ENCODE data around the gene GPR55. TPM values are rescaled to one million over a fixed set of nuclear protein-coding genes. Genes with fewer than 3 reads are reported as not detected.
"Not testable (repeated sequence)": the region's sequence is repeated elsewhere in the genome, so short reads cannot be mapped to it uniquely, and the experiment has no call there.

GPR55 gene, protein sequence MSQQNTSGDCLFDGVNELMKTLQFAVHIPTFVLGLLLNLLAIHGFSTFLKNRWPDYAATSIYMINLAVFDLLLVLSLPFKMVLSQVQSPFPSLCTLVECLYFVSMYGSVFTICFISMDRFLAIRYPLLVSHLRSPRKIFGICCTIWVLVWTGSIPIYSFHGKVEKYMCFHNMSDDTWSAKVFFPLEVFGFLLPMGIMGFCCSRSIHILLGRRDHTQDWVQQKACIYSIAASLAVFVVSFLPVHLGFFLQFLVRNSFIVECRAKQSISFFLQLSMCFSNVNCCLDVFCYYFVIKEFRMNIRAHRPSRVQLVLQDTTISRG
- 0.03 TPM in 1 of 2 replicates, not detected in the other for total RNA-seq
- not detected for polyA plus RNA-seq (2012)

DNA sequence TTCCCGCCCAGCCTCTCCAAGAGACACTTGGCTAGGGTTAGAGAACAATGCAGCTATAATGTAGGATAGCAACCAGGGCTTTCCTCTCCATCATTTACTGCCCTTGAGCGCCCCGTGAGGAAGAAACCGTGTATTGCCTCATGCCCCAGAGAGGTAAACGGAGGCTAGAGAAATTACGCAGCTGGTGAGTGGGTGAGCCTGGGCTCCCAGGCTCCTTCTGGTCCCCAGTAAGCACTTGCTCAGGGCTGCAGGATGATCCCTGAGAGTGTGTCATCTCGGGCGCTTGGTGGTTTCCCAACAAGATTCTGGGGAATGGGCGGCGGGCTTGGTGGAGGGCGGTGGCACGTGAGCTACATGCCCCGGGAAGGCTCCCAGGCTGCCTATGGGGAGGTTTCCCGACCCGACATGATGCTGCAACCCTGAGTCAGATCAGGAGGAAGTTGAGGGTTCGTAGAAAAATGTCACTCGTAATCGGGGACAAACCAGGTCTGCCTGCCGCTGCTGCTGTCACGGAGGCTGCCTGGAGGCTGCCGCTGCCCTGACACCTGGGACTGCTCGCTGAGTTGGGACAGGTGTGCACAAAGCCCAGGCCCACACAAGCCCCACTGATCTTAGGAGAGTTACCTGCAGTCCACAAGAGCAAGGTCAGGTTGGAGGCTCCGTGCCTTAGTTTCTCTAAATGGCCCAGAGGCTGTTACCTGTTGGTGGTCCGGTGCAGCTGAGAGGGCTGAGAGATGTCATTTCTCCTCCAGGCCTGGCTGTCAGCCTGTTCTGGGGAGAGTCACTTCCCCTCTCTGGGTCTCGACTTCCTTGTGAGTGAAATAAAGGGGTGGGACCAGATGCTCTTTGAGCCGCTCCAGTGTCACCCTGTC, at the start of gene GPR55:
Gene GPR55 (minus strand): TSS at position 773 of the 872 bp plus-strand sequence. CDS start 14,280 bp downstream, outside the sequence.
- DNase-seq (ENCODE audit: low read depth) = no peak

DNA sequence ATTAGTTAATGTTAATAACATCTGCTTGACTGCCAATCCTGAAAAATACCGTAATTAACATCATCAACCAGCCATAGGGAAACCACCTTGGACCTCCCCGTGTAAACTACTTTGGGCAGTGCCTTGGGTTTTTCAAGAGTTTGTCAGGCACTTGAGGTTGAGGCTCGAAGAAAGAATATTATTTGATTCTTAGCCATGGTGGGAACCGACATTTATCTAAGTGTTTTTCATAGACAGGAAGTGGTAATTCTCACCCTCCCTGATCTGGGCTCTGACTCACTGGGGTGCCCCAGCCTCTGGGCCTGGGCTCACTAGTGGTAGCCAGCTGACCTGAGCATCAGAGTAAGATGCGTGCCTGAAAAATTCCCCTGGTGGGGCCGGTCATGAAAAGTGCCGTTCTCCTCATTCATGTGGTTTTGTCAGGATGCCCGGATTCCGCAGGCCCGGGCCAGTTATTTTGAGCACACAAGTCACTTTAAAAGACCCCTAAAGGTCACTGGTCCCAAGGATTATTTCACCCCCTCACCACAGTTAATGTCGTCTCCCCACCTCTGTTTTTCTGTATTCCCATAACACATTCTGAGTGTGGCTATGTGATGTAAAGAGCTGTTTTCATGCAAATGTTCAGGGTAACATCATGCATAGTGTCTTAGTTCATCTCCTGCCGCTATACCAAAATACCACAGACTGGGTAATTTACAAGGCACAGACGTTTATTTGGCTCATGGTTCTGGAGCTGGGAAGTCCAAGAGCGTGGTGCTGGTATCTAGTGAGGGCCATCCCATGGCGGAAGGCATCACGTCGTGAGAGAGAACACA, 49.3 kb upstream of the GPR55 start:
- DNase-seq (ENCODE audit: low read depth) = peak; percentile 89

DNA sequence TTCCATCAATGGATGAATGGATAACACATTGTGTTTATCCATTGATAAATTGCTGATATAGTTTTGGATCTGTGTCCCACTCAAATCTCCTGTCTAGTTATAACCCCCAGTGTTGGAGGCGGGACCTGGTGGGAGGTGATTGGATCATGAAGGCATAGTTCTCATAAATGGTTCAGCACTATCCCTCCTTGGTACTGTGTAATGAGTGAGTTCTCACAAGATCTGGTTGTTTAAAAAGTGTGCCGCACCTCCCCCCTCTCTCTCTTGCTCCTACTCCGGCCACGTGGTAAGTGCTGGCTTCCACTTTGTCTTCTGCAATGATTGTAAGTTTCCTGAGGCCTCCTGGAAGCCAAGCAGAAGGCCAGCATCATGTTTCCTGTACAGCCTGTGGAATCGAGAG, 47.0 kb upstream of the GPR55 start:
- no peak for DNase-seq (ENCODE audit: low read depth)

DNA sequence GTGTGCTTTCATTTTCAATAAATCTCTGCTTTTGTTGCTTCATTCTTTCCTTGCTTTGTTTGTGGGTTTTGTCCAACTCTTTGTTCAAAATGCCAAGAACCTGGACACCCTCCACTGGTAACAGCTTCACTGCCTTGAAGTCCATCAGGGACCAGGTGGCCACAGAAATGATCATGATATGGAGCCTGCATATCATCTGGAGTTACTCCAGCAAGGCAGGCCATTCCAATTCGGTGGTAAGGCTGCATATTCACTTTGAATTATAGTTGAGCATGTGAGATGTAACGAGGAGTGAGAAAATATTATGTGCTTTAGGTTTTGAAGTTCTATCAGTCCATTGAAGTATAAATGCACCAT, 44.6 kb upstream of the GPR55 start:
- DNase-seq (ENCODE audit: low read depth) = no peak

DNA sequence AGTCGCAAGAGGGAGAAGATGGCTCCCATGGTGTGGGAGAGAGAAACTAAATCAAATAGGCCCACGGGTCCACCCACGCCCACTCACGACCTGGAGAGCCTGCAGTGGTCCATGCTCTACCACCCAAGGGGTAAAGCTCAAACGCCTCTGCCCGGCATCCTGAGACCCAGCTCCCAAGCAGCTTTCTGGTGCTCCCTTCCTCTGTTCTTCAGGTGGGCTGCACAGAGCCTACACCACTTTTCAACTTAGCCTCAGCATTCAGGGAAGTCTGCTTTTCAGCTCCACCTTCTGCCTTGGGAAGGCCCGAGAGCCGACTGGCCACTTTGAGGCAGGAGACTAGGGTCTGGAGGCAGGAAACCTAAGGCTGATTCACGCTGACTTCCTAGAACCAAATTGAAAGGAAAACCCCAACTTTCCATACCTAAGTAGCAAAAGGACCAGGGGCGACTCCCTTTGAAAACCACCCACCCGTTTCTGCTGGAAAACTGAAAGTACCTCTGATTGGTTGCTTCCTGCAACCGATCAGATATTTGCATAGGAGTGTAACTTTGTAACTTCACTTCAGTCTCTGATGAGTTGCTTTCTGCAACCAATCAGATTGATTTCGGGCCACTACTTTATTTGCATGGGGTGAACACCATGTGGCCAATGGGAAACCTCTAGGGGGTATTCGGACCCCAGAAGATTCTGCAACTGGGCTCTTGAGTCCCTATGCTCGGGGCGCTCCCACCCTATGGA, 44.0 kb upstream of the GPR55 start:
- peak; percentile 17 for DNase-seq (ENCODE audit: low read depth)

DNA sequence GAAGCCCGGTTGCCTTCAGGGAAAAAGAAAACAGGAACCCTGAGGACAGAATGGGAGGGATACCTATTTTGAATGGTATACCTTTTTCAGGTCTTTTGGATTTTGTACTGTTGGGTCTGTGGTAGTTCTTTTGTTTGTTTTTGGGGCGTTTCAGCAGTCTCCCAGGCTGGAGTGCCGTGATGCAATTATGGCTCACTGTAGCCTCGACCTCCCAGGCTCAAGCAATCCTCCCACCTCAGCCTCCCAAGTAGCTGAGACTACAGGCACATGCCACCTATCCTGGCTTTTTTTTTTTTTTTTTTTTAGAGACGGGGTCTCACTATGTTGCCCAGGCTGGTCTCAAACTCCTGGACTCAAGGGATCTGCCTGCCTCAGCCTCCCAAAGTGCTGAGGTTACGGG, 43.3 kb upstream of the GPR55 start:
- DNase-seq (ENCODE audit: low read depth) = not testable (repeated sequence)

DNA sequence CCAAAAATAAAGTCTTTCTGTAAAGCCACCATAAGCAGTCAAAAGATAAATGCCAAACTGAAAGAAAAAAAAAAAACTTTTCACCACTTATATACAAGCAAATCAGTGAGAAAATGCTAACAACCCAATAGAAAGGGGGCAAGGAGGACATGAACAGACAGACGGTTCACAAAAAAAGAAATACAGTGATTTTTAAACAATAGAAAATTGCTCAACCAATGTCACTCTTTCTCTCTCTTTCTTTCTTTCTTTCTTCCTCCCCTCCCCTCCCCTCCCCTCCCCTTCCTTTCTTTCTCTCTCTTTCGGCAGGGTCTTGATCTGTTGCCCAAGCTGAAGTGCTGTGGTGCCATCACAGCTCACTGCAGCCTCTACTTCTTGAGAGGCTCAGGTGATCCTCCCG, 42.1 kb upstream of the GPR55 start:
- no peak for DNase-seq (ENCODE audit: low read depth)

DNA sequence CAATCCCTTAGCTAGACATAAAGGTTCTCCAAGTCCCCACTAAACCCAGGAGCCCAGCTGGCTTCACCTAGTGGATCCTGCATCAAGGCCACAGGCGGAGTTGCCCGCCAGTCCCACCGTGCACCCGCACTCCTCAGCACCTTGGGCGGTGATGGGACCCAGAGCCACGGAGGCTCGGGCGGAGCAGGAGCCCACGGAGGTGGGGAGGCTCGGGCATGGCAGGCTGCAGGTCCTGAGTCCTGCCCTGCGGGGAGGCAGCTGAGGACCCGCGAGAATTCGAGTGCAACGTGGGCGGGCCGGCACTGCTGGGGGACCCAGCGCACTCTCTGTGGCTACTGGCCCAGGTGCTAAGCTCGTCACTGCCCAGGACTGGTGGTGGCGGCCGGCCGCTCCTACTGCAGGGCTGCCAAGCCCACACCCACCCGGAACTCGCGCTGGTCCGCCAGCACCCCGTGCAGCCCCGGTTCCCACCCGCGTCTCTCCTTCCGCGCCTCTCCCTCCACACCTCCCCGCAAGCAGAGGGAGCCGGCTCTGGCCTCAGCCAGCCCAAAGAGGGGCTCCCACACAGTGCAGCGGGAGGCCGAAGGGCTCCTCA, 39.2 kb upstream of the GPR55 start:
- DNase-seq (ENCODE audit: low read depth) = no peak

DNA sequence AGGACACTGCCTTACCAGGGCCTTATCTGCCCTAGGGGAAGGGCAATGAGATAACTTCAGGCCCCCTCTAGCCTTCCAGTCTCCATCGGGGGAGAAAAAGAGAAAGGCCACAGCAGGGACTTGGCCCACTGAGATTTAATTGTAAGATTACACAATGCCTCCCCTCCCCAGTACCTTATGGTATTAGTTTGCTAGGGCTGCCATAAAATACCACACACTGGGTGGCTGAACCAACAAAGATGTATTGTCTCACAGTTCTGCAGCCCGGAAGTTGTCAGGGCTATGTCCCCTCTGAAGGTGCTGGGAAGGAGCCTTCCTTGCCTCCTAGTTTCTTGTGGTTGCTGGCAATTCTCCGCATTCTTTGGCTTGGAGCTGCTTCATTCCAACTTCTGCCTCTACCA, 36.0 kb upstream of the GPR55 start:
- DNase-seq (ENCODE audit: low read depth) = no peak

DNA sequence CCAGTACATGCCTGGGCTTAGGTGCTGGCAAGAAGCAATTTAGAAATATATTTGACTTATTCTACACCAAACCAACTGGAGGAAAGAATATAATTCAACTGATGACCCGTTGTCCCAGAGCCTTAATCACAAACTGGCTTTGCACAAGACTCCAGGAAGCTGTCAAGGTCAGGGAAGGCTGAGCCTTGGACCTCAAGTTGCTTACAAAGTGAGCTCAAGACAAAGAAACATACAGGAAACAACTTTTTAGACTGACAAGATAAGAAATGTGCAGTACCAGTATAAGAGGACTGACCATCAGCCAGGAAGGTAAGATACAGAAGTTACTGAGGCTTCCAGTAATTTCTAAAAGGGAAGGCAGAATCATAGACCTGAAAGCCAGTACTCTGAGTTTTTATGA, 35.0 kb upstream of the GPR55 start:
- DNase-seq (ENCODE audit: low read depth) = no peak

DNA sequence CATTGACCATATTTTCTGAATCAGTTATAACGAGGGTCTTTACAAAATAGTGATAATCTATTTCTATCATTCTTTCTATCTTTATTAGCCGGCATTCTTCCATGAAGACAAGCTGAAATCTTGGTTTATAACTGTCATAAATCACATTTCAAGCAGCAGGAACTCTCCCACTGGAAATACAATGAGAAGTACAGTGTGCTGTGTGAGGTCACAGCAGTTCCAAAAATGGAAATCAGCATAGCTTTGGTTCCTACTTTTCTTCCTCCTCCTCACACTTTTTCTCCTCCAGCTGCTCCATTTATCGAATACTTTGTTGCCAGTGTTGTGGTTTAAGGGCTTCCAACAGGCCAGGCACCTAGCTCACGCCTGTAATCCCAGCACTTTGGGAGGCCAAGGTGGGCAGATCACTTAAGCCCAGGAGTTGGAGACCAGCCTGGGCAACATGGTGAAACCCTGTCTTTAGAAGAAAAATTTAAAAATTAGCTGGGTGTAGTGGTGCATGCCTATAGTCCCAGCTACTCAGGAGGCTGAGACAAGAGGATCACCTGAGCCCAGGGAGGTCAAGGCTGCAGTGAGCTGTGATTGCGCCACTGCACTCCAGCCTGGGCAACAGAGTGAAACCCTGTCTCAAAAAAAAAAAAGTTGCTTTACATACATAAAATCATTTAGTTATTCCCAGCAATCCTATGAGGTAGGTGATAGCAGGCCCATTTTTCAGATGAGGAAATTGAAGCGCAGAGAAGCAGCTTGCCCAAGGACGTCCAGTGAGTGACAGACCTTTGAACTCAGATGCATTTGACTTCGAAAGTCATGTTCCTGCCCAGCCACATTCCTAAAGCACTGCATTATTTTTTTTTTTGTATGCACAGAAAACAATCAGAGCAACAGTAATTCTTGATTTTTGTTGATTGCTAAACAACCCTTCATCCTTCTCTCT, 34.0 kb upstream of the GPR55 start:
- no peak for DNase-seq (ENCODE audit: low read depth)

DNA sequence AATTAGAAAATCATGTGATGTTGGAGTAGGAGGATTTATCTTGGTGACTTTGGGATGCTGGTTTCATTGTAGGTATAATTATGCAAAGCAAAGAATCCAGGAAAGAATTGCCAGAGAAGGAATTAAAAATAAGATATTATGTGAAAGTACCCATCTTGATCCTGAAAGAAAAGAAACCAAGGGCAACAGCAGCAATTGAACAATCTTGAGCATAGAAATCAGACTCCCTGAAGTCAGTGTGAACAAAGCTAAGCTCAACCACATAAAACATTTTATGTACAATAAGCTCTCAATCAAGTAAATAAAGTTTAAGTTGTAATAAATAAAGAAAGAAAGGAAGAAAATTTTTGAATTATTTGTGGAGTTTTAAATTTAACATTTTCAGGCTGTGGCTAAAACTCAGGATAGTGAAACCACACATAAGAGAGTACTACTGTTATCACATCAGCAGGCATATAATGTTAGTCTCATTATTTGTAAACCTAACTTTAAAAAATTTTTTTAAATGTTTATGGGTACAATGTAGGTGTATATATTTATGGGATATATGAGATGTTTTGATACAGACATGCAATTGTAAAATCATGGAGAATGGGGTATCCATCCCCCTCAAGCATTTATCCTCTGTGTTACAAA, 32.8 kb upstream of the GPR55 start:
- no peak for DNase-seq (ENCODE audit: low read depth)

DNA sequence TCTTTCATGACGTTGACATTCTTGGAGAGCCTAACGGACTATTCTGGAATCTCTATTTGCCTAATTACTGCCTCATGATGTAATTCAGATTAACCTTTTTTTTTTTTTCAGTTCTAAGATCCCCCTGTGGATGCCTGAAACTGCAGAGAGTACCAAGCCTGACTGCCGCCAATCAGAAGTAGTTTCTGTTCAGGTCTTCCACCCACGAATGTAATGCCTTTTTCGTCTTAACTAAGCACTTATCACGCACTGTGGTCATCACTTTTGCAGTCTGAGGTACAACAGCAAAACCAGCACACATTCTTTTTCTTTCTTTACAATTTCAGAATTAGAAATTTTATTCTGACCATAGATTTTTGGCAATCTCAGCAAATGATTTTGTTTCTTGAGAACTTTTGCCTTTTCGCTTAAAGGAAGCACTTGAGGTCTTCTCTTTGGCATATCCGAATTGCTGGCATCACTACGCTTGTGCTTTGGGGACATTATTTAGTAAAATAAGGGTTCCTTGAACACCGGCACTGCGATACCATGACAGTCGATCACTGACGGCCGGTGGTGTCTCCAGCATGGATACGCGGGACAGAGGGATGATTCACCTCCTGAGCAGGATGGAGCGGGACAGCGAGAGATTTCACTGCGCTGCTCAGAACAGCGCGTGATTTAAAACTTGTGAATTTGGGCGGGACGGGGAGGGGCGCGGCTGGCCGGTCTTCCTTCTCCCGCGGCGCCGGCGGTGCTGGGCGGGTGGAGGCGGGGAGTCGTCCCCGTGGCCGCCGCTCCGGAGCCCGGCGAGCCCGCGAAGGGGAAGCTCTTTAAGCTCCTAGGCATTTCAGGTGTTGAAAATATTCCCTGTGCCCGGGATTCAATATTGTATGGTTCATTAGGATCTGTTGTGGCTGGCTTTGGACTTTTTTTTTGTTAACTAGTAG, 32.0 kb upstream of the GPR55 start:
- DNase-seq (ENCODE audit: low read depth) = peak; percentile 48

DNA sequence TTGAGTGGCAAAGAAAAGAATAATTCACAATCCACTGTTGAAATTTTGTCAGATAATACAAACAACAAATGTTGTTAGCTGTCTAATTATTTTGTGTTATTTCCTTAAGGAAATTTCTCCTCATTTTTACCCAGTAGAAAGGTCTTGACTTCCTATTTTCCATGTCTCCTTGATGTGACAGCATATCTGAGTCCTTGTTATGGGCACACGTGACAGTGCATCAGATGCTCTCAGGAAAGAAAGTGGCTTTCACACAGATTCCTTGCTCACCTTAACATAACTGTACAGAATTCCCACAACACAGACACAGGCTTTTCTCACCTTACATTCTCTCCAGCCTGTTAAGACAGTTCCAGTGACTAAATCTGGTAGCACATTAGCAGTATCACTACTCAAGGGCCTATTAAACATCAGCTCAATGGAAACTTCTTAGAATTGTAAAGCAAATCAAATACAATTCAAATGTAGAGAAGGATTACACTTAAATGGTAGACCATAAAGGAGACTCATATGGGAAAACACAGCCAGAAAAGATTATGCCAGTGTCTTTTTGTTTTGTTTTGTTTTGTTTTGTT, 30.2 kb upstream of the GPR55 start:
- DNase-seq (ENCODE audit: low read depth) = no peak

DNA sequence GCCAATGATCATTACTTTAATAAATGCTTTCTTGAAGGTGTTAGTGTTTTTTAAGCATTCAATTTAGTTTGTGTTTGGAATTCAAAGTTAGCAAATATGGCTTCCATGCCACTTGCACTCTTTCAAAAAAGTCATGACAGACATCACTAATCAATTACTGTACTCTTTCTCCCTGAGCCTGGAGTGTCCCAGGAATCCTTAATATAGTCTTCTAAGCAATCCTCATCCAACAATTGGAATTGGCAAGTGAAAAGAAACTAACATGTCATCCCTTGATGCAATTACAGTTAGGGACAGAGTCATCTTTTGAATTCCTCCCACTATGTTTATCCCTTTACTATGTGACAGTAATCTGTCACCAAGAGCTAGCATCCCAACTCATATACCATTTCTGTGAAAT, 29.7 kb upstream of the GPR55 start:
- no peak for DNase-seq (ENCODE audit: low read depth)

DNA sequence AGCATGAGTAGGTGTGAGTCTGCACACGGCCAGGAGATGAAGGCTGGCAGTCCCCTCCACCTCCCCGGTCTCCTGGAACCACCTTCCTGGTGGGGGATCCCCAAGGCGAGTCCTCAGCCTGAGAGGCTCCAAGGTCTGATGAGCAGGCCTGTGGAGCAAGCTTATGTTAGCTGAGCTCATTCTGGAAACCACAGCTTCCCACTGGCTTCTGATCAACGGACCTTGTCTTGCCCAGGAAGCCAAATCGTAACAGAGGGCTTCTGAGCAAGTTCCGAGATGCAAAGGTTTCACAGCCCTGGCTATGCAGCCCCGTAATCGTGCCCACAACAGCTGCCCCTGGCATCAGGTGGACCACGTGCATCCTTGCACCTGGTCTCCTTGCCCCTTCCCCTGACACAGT, 28.8 kb upstream of the GPR55 start:
- DNase-seq (ENCODE audit: low read depth) = no peak

DNA sequence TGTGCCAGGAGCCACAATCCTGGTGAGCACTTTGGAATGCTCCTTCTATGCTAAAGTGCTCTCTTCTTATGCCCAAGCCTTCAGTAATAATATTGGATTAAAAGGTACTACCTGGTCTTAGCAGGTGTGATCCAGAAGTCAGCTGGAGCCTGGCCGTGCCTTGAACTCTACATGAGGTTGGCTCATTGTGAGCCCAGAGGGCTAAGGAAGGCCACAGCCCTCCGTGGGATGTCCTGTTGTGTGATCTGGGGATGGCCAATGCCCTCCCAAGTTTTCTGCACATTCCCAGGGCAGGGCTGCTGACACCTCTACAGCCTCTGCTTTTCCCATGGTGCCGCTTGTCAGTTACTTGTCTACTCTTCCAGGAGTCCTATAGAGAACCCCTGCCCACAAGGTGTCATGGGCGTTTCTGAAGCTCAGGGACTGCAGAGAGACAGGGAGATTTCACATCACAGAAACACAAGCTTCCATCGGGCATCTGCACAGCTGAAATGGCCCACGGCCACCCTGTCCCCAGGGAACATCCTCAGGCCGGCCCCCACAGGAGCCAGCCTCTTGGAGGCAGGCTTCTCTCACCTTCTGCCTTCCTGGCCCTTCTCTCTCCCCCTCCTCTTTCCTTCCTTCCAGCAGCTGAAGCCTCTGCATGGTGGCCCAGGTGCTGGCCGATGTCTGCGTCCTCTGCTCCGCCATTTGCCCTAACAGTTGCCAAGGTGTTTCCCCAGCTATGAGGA, 27.3 kb upstream of the GPR55 start:
- no peak for DNase-seq (ENCODE audit: low read depth)

Data from myocyte (in vitro differentiated cells).